ENCODE data around the gene ZNRF2.

ZNRF2 gene

GRCh38 chr7:30327813-30328212 lies 43.4 kb downstream of the ZNRF2 start:
- DNase-seq, result peak; percentile 53

GRCh38 chr7:30328381-30328780 lies 44.0 kb downstream of the ZNRF2 start:
- no peak for DNase-seq

- peak; percentile 46 for DNase-seq
These were observed 45.3 kb downstream of the ZNRF2 start for GRCh38 chr7:30329716-30330115.

DNA sequence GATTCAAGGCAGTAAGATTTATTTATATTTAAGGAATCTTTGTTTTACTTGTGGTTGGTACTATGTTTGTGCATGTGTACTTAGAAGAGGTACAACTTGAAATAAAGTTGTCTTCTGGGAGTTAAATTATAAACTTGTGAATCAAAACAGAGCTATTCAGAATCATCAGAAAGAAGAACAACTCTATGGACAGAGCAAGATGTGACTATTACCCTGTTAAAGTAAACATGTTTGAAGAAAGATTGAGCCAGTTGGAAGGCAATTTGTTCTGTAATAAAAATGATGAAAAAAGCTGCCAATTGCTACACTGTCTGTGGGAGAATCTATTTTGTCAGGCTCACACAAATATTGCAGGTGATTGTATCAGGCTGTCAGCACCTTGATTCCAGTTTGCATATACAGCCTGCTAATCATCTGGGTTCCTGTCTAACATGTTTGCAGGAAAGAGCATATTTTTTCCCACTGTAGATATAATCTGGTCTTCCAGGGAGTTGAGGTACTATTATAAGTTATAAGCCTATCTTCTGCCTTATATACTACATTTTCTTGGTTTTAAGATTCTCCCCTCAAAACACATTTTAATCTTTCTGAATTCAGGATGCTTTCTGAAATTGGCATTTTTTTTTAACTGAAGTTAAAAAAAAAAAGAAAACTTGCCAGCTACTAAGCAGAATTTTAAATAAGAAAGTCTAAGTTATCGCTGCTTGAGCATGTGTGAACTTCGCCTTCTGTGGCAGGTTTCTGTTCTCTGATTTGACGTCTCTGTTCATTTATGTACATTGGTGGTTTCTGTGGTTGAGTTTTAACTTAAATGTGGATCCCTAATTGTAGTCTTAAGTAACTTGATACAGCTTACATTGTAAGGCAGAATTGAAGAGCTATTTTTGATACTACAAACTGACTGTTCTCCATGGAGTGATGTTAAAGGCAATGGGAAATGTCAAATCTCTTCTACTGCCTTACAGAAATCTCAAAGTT lies 46.0 kb downstream of the ZNRF2 start:
- DNase-seq, result peak; percentile 94

- DNase-seq, result no peak
These were observed 46.9 kb downstream of the ZNRF2 start for GRCh38 chr7:30331338-30331737.

DNA sequence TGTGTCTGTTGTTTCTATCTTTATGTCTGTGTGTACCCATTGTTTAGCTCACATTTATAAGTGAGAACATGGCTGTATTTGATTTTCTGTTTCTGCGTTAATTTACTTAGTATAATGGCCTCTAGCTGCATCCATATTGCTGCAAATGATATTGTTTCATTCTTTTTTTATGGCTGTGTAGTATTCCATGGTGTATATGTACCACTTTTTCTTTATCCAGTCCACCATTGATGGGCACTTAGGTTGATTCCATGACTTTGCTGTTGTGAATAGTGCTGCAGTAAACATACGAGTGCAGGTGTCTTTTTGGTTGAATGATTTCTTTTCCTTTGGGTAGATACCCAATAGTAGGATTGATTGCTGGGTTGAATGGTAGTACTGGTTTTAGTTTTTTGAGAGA lies 48.2 kb downstream of the ZNRF2 start:
- DNase-seq, result no peak

GRCh38 chr7:30335763-30336487 lies 51.5 kb downstream of the ZNRF2 start:
- DNase-seq, result no peak

DNA sequence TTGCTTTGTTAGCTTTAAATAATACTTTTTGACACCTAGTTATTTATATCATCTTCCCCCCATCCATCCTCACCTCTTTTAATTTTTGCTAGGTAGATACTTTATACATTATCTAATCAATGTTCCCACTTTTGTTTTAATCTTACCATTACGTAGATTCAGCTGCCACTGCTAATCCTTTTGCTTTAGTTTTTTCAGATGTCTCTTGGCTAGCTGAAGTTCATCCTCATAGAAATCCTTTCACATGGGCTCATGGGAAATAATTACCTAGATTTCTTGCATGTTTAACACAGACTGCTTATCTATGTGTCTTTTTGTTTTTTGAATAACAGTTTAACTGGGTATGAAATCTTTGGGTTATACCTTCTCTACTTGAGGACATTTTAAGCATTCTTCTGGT lies 60.1 kb downstream of the ZNRF2 start:
- DNase-seq, result no peak

DNA sequence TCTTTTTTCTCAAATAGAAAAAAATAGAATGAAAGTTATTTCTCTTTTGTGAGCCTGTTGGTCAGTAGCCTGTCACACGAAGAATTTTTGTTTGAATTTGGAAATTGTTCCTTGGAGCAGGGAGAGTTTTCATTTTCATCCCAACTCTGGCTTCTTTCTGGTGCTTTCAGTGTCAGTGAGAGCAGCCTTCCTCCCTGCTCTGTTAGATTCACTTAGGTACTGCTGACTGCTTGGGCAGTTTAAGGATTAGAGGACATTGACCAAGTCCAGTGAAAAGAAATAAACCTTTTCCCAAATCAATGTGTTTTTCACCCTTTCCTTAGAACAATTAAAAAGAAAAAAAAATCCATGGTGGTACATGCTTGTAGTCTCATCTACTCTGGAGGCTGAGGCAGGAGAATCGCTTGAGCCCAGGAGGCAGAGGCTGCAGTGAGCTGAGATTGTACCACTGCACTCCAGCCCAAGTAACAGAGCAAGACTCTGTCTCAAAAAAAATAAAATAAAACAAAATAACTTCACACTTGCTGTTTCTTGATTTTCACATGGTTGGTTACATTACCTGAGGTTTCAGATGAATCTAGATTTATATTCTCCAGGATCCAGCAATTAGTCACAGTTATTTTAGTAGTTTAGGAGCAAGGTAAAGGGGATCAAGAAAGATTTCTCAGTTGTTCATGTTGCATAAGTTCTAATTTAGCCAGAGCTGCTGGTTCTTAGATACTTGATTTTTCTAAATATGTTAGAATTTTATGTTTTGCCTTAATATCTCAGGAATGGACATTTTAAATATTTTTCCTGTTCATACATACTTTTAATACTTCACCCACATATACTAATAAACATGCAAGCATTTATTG lies 63.1 kb downstream of the ZNRF2 start:
- no peak for DNase-seq

- peak; percentile 94 for DNase-seq
These were observed 63.7 kb downstream of the ZNRF2 start for GRCh38 chr7:30348083-30348560.

DNA sequence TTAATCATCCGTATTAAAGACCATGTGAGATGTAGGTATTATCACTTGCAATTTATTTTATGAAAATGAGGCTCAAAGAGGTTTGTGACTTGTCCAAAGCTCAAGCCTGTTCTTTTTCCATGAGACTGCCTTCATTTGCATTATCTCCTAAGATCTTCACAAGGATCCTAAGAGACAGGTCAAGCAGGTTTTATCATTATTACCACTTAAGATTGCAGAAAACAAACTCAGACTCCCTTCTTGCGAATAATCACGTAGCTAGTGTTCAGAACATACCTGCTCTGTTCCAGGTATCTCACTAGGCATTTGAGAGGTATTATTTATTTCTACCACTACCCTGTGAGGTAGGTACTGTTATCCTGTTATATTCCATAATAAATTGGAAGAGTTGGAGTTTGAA lies 64.8 kb downstream of the ZNRF2 start:
- DNase-seq, result no peak

- no peak for DNase-seq
These were observed 65.4 kb downstream of the ZNRF2 start for GRCh38 chr7:30349816-30350215.

GRCh38 chr7:30351286-30351685 lies 66.9 kb downstream of the ZNRF2 start:
- peak; percentile 91 for DNase-seq

GRCh38 chr7:30351724-30352123 lies 67.3 kb downstream of the ZNRF2 start:
- no peak for DNase-seq

GRCh38 chr7:30352169-30352568 lies 67.8 kb downstream of the ZNRF2 start:
- peak; percentile 71 for DNase-seq

GRCh38 chr7:30353532-30353931 lies 69.1 kb downstream of the ZNRF2 start:
- DNase-seq, result peak; percentile 42

DNA sequence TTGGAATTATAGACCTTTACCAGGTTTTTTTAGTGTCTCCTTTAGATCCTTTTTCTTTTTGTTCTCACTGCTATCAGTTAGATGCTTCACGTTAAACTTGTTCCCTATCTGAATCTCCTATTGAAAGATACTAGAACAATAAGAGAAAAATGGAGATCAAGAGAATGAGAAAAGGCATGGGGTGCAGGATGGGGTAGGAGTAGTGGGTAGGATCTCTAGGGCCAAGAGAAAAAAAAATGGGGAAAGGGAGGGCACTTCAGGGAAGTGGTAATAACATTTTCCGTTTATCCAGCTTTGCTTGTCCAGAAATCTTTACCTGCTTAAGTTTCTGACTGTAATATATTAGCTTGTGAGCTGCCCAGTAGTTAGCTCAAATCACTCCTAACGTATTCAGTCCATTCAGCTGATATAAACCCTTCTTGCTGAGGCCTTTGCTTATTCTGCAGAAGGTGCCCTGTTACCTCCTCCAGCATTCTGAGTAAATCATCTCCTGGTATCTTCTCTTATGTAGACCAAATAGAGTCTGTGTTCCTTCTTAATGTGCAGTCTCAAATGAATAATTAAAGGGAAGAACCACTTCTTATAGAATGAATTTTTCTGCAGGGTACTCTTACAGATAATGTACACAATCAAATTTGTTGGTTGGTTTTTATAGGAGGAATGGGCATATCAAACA lies 69.7 kb downstream of the ZNRF2 start:
- no peak for DNase-seq

DNA sequence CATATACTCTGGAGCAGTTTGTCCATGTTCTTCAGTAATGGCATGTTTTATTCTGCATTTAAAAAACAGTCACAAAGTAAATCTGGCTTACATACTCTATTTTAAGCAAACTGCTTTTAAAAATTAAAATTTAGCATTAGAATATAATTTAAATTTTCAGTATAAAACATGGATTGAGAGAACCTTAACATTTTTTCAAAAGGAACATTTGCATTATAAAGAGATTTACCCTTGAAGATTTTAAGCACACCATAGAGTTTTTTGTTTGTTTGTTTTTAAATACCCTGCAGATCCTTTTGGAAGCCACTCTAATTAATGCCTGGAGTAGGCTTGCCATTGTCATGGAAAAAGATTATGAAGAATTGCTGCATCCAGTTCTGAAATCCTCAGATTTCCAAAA lies 70.4 kb downstream of the ZNRF2 start:
- no peak for DNase-seq

GRCh38 chr7:30359957-30360356 lies 75.6 kb downstream of the ZNRF2 start:
- no peak for DNase-seq

DNA sequence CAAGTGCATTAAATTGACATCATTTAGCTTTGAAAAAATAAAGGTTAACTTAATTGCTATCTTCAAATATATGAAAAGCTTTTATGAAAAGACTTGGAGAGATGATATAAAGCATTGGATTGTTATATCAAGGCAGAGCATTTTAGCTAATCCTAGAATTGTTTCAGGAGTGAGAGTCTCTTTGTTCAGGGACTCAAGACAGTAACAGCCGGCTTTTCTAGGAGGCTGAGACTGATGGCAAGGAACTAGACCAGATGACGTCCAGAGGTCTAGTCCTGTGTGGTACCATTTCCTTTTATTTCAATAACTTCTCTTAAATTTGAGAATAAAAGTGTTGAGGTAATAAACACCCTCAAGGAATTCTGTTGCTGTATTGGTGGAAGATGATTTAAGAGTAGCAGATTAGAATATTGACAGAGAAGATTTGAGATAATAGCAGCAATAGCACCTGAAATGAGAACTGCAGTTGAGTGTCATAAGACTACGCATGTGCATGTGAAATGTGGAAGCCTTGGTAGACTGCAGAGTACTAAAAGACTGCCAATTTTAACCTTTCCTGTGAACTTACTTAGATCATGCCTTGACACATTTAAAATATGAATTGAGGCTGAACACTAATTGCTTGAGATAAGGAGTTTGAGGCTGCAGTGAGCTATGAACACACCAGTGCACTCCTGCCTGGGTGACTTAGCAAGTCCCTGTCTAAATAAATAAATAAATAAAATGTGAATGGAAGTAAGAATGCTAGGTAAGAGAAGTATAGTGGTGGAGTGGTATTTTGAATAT lies 79.6 kb downstream of the ZNRF2 start:
- DNase-seq, result peak; percentile 77

GRCh38 chr7:30364773-30365172 lies 80.4 kb downstream of the ZNRF2 start:
- no peak for DNase-seq

All from hematopoietic multipotent progenitor cell treated with erythropoietin and hydrocortisone succinate and interleukin-3 and kit ligand, for 4 days (in vitro differentiated cells).